Endodermal cell (in vitro differentiated cells): ENCODE results near the gene CREB3L2. TPM values are rescaled to one million over a fixed set of nuclear protein-coding genes. Genes with fewer than 3 reads are reported as not detected.

Source experiments
- DNase-seq: peaks from one replicate; pipeline ENCODE4 v3.0.0-alpha.2; 2017
- H3K27ac ChIP-seq: 2 replicates; pipeline ENCODE4 v1.5.1; 2013; ENCODE audit warnings: mild to moderate bottlenecking, low read depth, low read length, moderate library complexity
- H3K27me3 ChIP-seq: 2 replicates; pipeline ENCODE4 v1.6.1; 2013; ENCODE audit warnings: mild to moderate bottlenecking, low read length, moderate library complexity; ENCODE audit not compliant: insufficient read depth, control insufficient read depth, poor library complexity, severe bottlenecking
- H3K36me3 ChIP-seq: 2 replicates; pipeline ENCODE4 v1.7.0; 2013; ENCODE audit warnings: mild to moderate bottlenecking, low read length, moderate library complexity; ENCODE audit not compliant: control insufficient read depth, insufficient read depth
- H3K4me1 ChIP-seq: one replicate; pipeline ENCODE4 v1.7.0; 2013; ENCODE audit warnings: low read length; ENCODE audit not compliant: control insufficient read depth, insufficient read depth
- H3K4me3 ChIP-seq: 2 replicates; pipeline ENCODE4 v1.5.1; 2013; ENCODE audit warnings: mild to moderate bottlenecking, low read length, moderate library complexity
- H3K9ac ChIP-seq: 2 replicates; pipeline ENCODE4 v1.6.1; 2013; ENCODE audit warnings: mild to moderate bottlenecking, low read length, moderate library complexity; ENCODE audit not compliant: poor library complexity, severe bottlenecking; ENCODE audit errors: extremely low read depth
- H3K9me3 ChIP-seq: 2 replicates; pipeline ENCODE4 v1.6.1; 2013; ENCODE audit warnings: mild to moderate bottlenecking, low read length, moderate library complexity; ENCODE audit not compliant: control insufficient read depth
- H3K27ac Mint-ChIP-seq: 2 replicates; pipeline ENCODE4 v1.8.0; 2020; ENCODE audit warnings: mixed read lengths
- H3K27me3 Mint-ChIP-seq: 2 replicates; pipeline ENCODE4 v1.8.0; 2021; ENCODE audit warnings: mild to moderate bottlenecking, mixed read lengths; ENCODE audit not compliant: insufficient read depth
- H3K36me3 Mint-ChIP-seq: 2 replicates; pipeline ENCODE4 v1.8.0; 2020; ENCODE audit warnings: low read depth, mixed read lengths
- H3K4me1 Mint-ChIP-seq: 2 replicates; pipeline ENCODE4 v1.8.0; 2020; ENCODE audit warnings: mixed read lengths
- H3K4me3 Mint-ChIP-seq: 2 replicates; pipeline ENCODE4 v1.8.0; 2020; ENCODE audit warnings: mild to moderate bottlenecking, moderate library complexity, mixed read lengths
- H3K9me3 Mint-ChIP-seq: 2 replicates; pipeline ENCODE4 v1.8.0; 2020; ENCODE audit warnings: mild to moderate bottlenecking, mixed read lengths
- WGBS, 2 experiments: methylation state at CpG; one replicate each; pipeline versions ENCODE4 v1.1.5 to v1.1.7; 2013; ENCODE audit warnings: missing lambda C conversion rate in 2 of 2, mixed read lengths in 1 of 2; ENCODE audit not compliant: insufficient coverage in 1 of 2, insufficient read length in 1 of 2; 5-methylcytosine and 5-hydroxymethylcytosine counted together
- total RNA-seq, 2 donors: library from RNA; stranded (reverse); fragmentation: NEBNext Ultra II Directional in 1 of 2; extraction: Animal tissue kit (Norgen Biotek cat#: 25700) in 1 of 2; gene quantifications; 2 replicates in 1 of 2; 3 replicates in 1 of 2; pipeline ENCODE4 v1.2.1, GENCODE V29; 2021
- TF ChIP-seq, protein P1 (sequence below): fragments of 200-600 bp; sonication (generic); conservative IDR thresholded peaks from 2 replicates; pipeline ENCODE4 v1.5.0; 2021; ENCODE audit warnings: antibody characterized with exemption, mild to moderate bottlenecking

CREB3L2 gene
- total RNA-seq, 2 donors from 2014 or later: 48.2 to 80.2 TPM

DNA sequence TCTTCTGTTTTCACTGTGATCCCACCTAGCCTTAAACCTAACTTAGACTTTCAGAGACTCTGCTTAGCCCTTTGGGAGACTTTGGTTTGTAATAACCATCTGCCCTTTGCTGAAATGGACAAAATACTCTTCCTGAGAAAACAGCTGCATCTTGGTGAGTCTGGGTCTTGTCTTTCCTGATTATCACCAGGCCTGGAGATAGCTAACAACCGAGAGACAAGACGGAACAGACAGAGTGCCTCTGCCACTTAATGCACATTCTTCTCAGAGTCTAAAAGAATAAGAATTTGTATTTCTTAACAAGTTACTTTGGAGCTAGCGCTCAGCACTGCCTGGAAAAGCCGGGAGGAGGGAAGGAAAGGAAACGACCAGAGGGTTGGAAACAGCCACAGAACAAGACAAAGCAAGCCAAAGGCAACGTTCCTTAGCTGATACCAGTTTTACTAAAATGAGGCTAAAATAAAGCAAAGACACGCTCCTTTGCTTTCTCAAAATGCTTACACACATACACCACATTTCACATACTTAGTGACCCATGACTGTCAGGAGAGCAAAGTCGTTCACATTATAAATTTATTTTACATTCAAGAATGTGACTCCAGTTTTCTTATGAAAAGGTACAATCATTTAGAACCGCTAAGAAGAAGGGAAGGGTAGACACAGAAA is 84.8 kb downstream of the CREB3L2 start:
- Histone ChIP-seq H3K36me3 (peaks cover 49% of the 10 kb centered on the region), H3K9ac (no peak overlapping the region), H3K4me1 (no peaks in the 10 kb centered on the region), H3K27ac (peak overlapping the region; percentile 12), H3K27me3 (no peaks in the 10 kb centered on the region), H3K9me3 (no peaks in the 10 kb centered on the region), H3K4me3 (no peak overlapping the region)
- peaks cover 66% of the 10 kb centered on the region for H3K36me3 Mint-ChIP-seq
- H3K4me3 Mint-ChIP-seq: no peak overlapping the region
- TF ChIP-seq, protein P1, sequence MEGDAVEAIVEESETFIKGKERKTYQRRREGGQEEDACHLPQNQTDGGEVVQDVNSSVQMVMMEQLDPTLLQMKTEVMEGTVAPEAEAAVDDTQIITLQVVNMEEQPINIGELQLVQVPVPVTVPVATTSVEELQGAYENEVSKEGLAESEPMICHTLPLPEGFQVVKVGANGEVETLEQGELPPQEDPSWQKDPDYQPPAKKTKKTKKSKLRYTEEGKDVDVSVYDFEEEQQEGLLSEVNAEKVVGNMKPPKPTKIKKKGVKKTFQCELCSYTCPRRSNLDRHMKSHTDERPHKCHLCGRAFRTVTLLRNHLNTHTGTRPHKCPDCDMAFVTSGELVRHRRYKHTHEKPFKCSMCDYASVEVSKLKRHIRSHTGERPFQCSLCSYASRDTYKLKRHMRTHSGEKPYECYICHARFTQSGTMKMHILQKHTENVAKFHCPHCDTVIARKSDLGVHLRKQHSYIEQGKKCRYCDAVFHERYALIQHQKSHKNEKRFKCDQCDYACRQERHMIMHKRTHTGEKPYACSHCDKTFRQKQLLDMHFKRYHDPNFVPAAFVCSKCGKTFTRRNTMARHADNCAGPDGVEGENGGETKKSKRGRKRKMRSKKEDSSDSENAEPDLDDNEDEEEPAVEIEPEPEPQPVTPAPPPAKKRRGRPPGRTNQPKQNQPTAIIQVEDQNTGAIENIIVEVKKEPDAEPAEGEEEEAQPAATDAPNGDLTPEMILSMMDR: no peak
- 84 to 86% methylated on average over 6 to 9 of the region's 9 CpGs for WGBS, 2 experiments
- H3K27ac Mint-ChIP-seq: peak overlapping the region; percentile 42
- no peaks in the 10 kb centered on the region for H3K27me3 Mint-ChIP-seq
- H3K4me1 Mint-ChIP-seq: peaks cover 5% of the 10 kb centered on the region
- DNase-seq: no peak
- H3K9me3 Mint-ChIP-seq: peaks cover 6% of the 10 kb centered on the region

DNA sequence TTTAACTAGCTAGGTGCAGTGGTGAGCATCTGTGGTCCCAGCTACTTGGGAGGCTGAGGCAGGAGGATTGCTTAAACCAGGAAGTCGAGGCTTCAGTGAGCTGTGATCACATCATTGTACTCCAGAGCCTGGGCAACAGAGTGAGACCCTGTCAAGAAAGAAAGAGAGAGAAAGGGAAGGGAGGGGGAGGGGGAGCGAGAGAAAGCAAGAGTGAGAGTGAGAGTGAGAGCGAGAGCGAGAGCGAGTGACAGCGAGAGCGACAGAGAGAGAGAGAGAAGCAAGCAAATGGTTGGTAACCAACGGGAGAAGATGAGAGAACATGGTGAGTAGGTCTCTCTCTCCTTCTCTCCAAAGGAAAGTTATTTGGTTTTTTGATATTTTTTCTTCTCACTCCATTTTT is 85.3 kb downstream of the CREB3L2 start:
- H3K36me3 Mint-ChIP-seq: peaks cover 67% of the 10 kb centered on the region
- Histone ChIP-seq H3K27ac (no peak overlapping the region), H3K4me1 (no peaks in the 10 kb centered on the region), H3K9ac (no peak overlapping the region), H3K9me3 (no peaks in the 10 kb centered on the region), H3K27me3 (no peaks in the 10 kb centered on the region), H3K4me3 (no peak overlapping the region), H3K36me3 (peaks cover 53% of the 10 kb centered on the region)
- peaks cover 1% of the 10 kb centered on the region for H3K9me3 Mint-ChIP-seq
- TF ChIP-seq, protein P1: no peak
- peaks cover 5% of the 10 kb centered on the region for H3K4me1 Mint-ChIP-seq
- no peak for DNase-seq
- no peak overlapping the region for H3K27ac Mint-ChIP-seq
- H3K27me3 Mint-ChIP-seq: no peaks in the 10 kb centered on the region
- H3K4me3 Mint-ChIP-seq: no peak overlapping the region
- 93 to 96% methylated on average over 6 to 8 of the region's 8 CpGs for WGBS, 2 experiments

DNA sequence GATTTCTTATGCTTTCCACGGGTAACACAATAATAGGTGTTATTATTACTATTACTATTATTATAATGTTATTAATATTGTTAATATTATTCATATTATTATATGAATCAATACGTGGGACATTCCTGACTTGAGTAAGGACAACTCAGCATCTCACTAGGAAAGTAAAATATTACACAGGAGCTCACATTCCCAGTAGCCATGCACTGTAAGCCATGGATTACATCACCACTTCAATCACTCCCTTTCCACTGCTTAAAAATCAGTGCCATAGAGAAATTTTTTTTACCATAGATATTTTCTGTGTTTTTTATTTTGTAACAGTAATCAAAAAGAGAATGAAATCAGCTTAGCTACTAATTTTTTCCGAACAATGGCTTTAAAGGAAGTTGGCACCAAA is 86.6 kb downstream of the CREB3L2 start:
- Histone ChIP-seq H3K9me3 (no peaks in the 10 kb centered on the region), H3K9ac (no peak overlapping the region), H3K36me3 (peaks cover 52% of the 10 kb centered on the region), H3K27ac (no peak overlapping the region), H3K27me3 (no peaks in the 10 kb centered on the region), H3K4me1 (no peaks in the 10 kb centered on the region), H3K4me3 (no peak overlapping the region)
- H3K36me3 Mint-ChIP-seq: peaks cover 66% of the 10 kb centered on the region
- DNase-seq: no peak
- no peak overlapping the region for H3K27ac Mint-ChIP-seq
- no peaks in the 10 kb centered on the region for H3K27me3 Mint-ChIP-seq
- H3K9me3 Mint-ChIP-seq: no peaks in the 10 kb centered on the region
- TF ChIP-seq, protein P1: no peak
- peaks cover 5% of the 10 kb centered on the region for H3K4me1 Mint-ChIP-seq
- 96% methylated on average over 2 of the region's 3 CpGs; no CpG with 5 or more reads in 1 of the 2 experiments for WGBS, 2 experiments
- no peak overlapping the region for H3K4me3 Mint-ChIP-seq
